Measurements from ENCODE around the gene ATP5MG.

ATP5MG gene

GRCh38 chr11:118443590-118444218, 42.3 kb downstream of the ATP5MG start:
- H4K20me1 ChIP-seq (ENCODE audit: control insufficient read depth, insufficient read depth, low read depth, low read length) = peaks cover 30% of the 10 kb centered on the region
- H3K36me3 ChIP-seq (ENCODE audit: control insufficient read depth, low read length) = peaks cover 86% of the 10 kb centered on the region
- no peak overlapping the region for H3K4me2 ChIP-seq (ENCODE audit: low read length)
- peaks cover 32% of the 10 kb centered on the region for H3K4me1 ChIP-seq (ENCODE audit: control insufficient read depth, low read length)
- no peaks in the 10 kb centered on the region for H3K9me2 ChIP-seq (replicated peaks; ENCODE audit: control insufficient read depth, low read length)
- TF ChIP-seq EZH2phosphoT487 (IDR thresholded peaks at IDR 0.05; ENCODE audit: borderline replicate concordance, low read length) (no peak), CTCF (IDR thresholded peaks at IDR 0.05; ENCODE audit: low read depth, low read length, poor library complexity, severe bottlenecking) (no peak)
- peaks cover 100% of the 10 kb centered on the region for H3K79me2 ChIP-seq (ENCODE audit: control insufficient read depth, low read length)
- no peaks in the 10 kb centered on the region for H3K9me3 ChIP-seq (ENCODE audit: control insufficient read depth, insufficient read depth, low read length)
- no peak overlapping the region for H3K4me3 ChIP-seq (ENCODE audit: low read length)
- no peak overlapping the region for H3K27ac ChIP-seq (ENCODE audit: low read depth, low read length)
- no peaks in the 10 kb centered on the region for H3F3A ChIP-seq (ENCODE audit: control insufficient read depth, insufficient read depth)
- H3K27me3 ChIP-seq (ENCODE audit: control insufficient read depth, low read length) = no peaks in the 10 kb centered on the region

GRCh38 chr11:118447423-118447822, 46.0 kb downstream of the ATP5MG start:
- Histone ChIP-seq H3K4me3 (ENCODE audit: low read length) (no peak overlapping the region), H3F3A (ENCODE audit: control insufficient read depth, insufficient read depth) (no peaks in the 10 kb centered on the region; the same call in 1 of the 2 replicates), H3K27ac (ENCODE audit: low read depth, low read length) (no peak overlapping the region), H3K27me3 (ENCODE audit: control insufficient read depth, low read length) (no peaks in the 10 kb centered on the region), H3K4me1 (ENCODE audit: control insufficient read depth, low read length) (no peaks in the 10 kb centered on the region), H3K9me3 (ENCODE audit: control insufficient read depth, insufficient read depth, low read length) (no peaks in the 10 kb centered on the region), H3K36me3 (ENCODE audit: control insufficient read depth, low read length) (peaks cover 69% of the 10 kb centered on the region), H3K9me2 (replicated peaks; ENCODE audit: control insufficient read depth, low read length) (no peaks in the 10 kb centered on the region), H4K20me1 (ENCODE audit: control insufficient read depth, insufficient read depth, low read depth, low read length) (peaks cover 13% of the 10 kb centered on the region), H3K79me2 (ENCODE audit: control insufficient read depth, low read length) (peaks cover 99% of the 10 kb centered on the region), H3K4me2 (ENCODE audit: low read length) (no peak overlapping the region)
- no peak for TF ChIP-seq EZH2phosphoT487 (IDR thresholded peaks at IDR 0.05; ENCODE audit: borderline replicate concordance, low read length)
- no peak for TF ChIP-seq CTCF (IDR thresholded peaks at IDR 0.05; ENCODE audit: low read depth, low read length, poor library complexity, severe bottlenecking)

- H3K27ac ChIP-seq (ENCODE audit: low read depth, low read length) = no peak overlapping the region
- no peaks in the 10 kb centered on the region for H3K27me3 ChIP-seq (ENCODE audit: control insufficient read depth, low read length)
- H3K4me3 ChIP-seq (ENCODE audit: low read length) = no peak overlapping the region
- no peak overlapping the region for H3K4me2 ChIP-seq (ENCODE audit: low read length)
- TF ChIP-seq EZH2phosphoT487 (IDR thresholded peaks at IDR 0.05; ENCODE audit: borderline replicate concordance, low read length) (no peak), CTCF (IDR thresholded peaks at IDR 0.05; ENCODE audit: low read depth, low read length, poor library complexity, severe bottlenecking) (no peak)
- peaks cover 96% of the 10 kb centered on the region for H3K79me2 ChIP-seq (ENCODE audit: control insufficient read depth, low read length)
- H3K9me3 ChIP-seq (ENCODE audit: control insufficient read depth, insufficient read depth, low read length) = no peaks in the 10 kb centered on the region
- H3K9me2 ChIP-seq (replicated peaks; ENCODE audit: control insufficient read depth, low read length) = no peaks in the 10 kb centered on the region
- H3K4me1 ChIP-seq (ENCODE audit: control insufficient read depth, low read length) = no peaks in the 10 kb centered on the region
- H3F3A ChIP-seq (ENCODE audit: control insufficient read depth, insufficient read depth) = no peaks in the 10 kb centered on the region; the same call in 1 of the 2 replicates
- H4K20me1 ChIP-seq (ENCODE audit: control insufficient read depth, insufficient read depth, low read depth, low read length) = peaks cover 13% of the 10 kb centered on the region
- peaks cover 60% of the 10 kb centered on the region for H3K36me3 ChIP-seq (ENCODE audit: control insufficient read depth, low read length)
Observed at GRCh38 chr11:118448294-118448693, 46.9 kb downstream of the ATP5MG start.
